Thyroid gland (tissue), 4 donors: Measurements from ENCODE around the gene TCF12.

Experiments used
- CTCF ChIP-seq, 6 experiments: fragments of 200-600 bp in 3 of 6; fragments of 450-650 bp in 3 of 6; sonication (generic) in 3 of 6; IDR thresholded peaks; one replicate each; pipeline ENCODE4 v1.5.1; 2016 to 2019; ENCODE audit warnings: antibody characterized with exemption in 6 of 6, mild to moderate bottlenecking in 2 of 6, inconsistent platforms in 1 of 6, moderate library complexity in 1 of 6
- POLR2A ChIP-seq, 2 donors: fragments of 450-650 bp; IDR thresholded peaks; one replicate each; pipeline ENCODE4 v1.6.1; 2017; ENCODE audit warnings: antibody characterized with exemption in 2 of 2, mild to moderate bottlenecking in 2 of 2, moderate library complexity in 1 of 2

GRCh38 chr15:56946150-56946549, 27.7 kb downstream of the TCF12 start:
- TF ChIP-seq CTCF (IDR thresholded peaks at IDR 0.05) (no peak), POLR2A (IDR thresholded peaks at IDR 0.05) (no peak)
